MCF 10A (cell line): ENCODE measurements around the gene NRARP. TPM values are rescaled to one million over a fixed set of nuclear protein-coding genes. Genes with fewer than 3 reads are reported as not detected.
A peak's percentile ranks its signal among the peaks of the same experiment; 100 is the strongest.

Experiments
- BruUV-seq: library from RNA; stranded (reverse); fragments of 400-500 nt; replicated peaks from 2 replicates; lab custom pipeline; 2021; lab: Mats Ljungman, UMichigan
- CTCF ChIA-PET: fragments of 300-600 bp; sonication (Branson Sonifier 250); formaldehyde crosslinking; extraction: SDS; loops from one replicate; lab custom pipeline; 2021; ENCODE audit warnings: antibody characterized with exemption, inconsistent platforms; lab: Yijun Ruan, JAX
- POLR2A ChIA-PET: fragments of 300-600, 350-650 bp; sonication (Branson Sonifier 250); formaldehyde crosslinking; extraction: SDS; loops from one replicate; lab custom pipeline; 2020; ENCODE audit warnings: antibody characterized with exemption, inconsistent platforms; lab: Yijun Ruan, JAX
- DNase-seq: peaks from one replicate; pipeline ENCODE4 v3.0.0-alpha.2; 2018; ENCODE audit not compliant: unreplicated experiment
- H3K27ac Mint-ChIP-seq: one replicate; pipeline ENCODE4 v1.8.0; 2022; ENCODE audit warnings: mild to moderate bottlenecking, low read depth, mixed read lengths; ENCODE audit not compliant: unreplicated experiment
- H3K27me3 Mint-ChIP-seq: one replicate; pipeline ENCODE4 v1.8.0; 2022; ENCODE audit warnings: mixed read lengths; ENCODE audit not compliant: insufficient read depth, unreplicated experiment
- H3K36me3 Mint-ChIP-seq: one replicate; pipeline ENCODE4 v1.8.0; 2022; ENCODE audit warnings: mild to moderate bottlenecking, moderate library complexity, mixed read lengths; ENCODE audit not compliant: insufficient read depth, unreplicated experiment
- H3K4me1 Mint-ChIP-seq: one replicate; pipeline ENCODE4 v1.8.0; 2022; ENCODE audit warnings: mixed read lengths; ENCODE audit not compliant: insufficient read depth, unreplicated experiment
- H3K4me3 Mint-ChIP-seq: one replicate; pipeline ENCODE4 v1.8.0; 2022; ENCODE audit warnings: mild to moderate bottlenecking, moderate library complexity, mixed read lengths; ENCODE audit not compliant: unreplicated experiment
- H3K9me3 Mint-ChIP-seq: one replicate; pipeline ENCODE4 v1.8.0; 2022; ENCODE audit warnings: mixed read lengths; ENCODE audit not compliant: unreplicated experiment
- CTCF ChIP-seq: fragments of 200-600 bp; IDR thresholded peaks from one replicate; pipeline ENCODE4 v1.8.0; 2022; ENCODE audit warnings: antibody characterized with exemption, mild to moderate bottlenecking; ENCODE audit not compliant: unreplicated experiment
- intact Hi-C: fragments of 100-400 bp; cut with micrococcal nuclease; formaldehyde crosslinking; loops from 2 replicates; pipeline ENCODE4 v1.14.1; 2022
- total RNA-seq: library from RNA; stranded (reverse); gene quantifications from 2 replicates; pipeline ENCODE4 v1.2.3, GENCODE V29; 2022

NRARP gene
- total RNA-seq, 1 experiment from 2014 or later, result 1.4 TPM

DNA sequence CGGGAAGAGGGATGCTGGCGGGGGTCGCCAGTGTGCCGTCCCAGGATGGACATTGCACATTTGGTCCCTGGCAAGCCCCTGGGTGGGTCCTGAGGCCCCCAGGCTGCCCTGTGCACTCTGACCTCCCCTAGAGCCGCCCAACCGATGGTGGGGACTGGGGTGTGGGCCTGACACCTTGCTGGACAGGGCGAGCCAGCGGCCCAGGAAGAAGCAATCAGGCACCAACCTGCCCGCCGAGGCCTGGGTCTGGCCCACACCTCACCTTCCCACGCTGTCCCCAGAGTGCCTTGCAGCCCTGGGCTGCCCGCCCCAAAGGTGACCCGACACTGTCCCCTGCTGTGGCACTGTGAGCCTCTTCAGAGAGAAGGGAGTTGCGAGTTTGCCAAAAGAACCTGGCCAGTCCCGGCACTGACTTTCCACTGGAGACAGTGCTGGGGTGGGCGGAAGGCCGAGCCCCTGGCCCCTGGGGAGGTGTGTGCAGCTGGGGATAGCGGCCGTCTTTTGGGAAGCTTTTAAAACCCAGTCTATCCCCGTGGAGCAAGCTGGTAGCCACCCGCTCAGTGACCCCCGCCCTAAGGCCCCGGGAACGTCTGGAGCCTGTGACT, 12.0 kb upstream of the NRARP start:
- no peak overlapping the region for H3K4me3 Mint-ChIP-seq
- ChIA-PET POLR2A (no interaction called here), CTCF (no interaction called here)
- DNase-seq, result no peak
- no peaks in the 10 kb centered on the region for H3K36me3 Mint-ChIP-seq
- no peaks in the 10 kb centered on the region for H3K4me1 Mint-ChIP-seq
- H3K27me3 Mint-ChIP-seq, result no peaks in the 10 kb centered on the region
- no TSS peak for BruUV-seq
- intact Hi-C loops, result no loop called here
- TF ChIP-seq CTCF, result no peak
- no peak overlapping the region for H3K27ac Mint-ChIP-seq
- no peaks in the 10 kb centered on the region for H3K9me3 Mint-ChIP-seq

- no TSS peak for BruUV-seq
- no peaks in the 10 kb centered on the region for H3K27me3 Mint-ChIP-seq
- no peak for DNase-seq
- H3K27ac Mint-ChIP-seq, result no peak overlapping the region
- ChIA-PET POLR2A (no interaction called here), CTCF (no interaction called here)
- intact Hi-C loops, result no loop called here
- TF ChIP-seq CTCF, result no peak
- H3K4me1 Mint-ChIP-seq, result no peaks in the 10 kb centered on the region
- no peaks in the 10 kb centered on the region for H3K9me3 Mint-ChIP-seq
- H3K4me3 Mint-ChIP-seq, result no peak overlapping the region
- no peaks in the 10 kb centered on the region for H3K36me3 Mint-ChIP-seq
Observed at GRCh38 chr9:137313326-137313936, 11.4 kb upstream of the NRARP start.

- CTCF ChIA-PET, result interaction anchor here (0.5 kb wide), 1 partner anchor 241 kb away, joined by 3 read pairs; no protein-coding TSS in a partner anchor
- no peak for TF ChIP-seq CTCF
- no peaks in the 10 kb centered on the region for H3K9me3 Mint-ChIP-seq
- H3K27me3 Mint-ChIP-seq, result no peaks in the 10 kb centered on the region
- no TSS peak for BruUV-seq
- DNase-seq, result no peak
- intact Hi-C loops, result no loop called here
- POLR2A ChIA-PET, result no interaction called here
- H3K4me3 Mint-ChIP-seq, result no peak overlapping the region
- no peaks in the 10 kb centered on the region for H3K36me3 Mint-ChIP-seq
- H3K27ac Mint-ChIP-seq, result no peak overlapping the region
- H3K4me1 Mint-ChIP-seq, result no peaks in the 10 kb centered on the region
Observed at GRCh38 chr9:137312852-137313325, 10.8 kb upstream of the NRARP start.

- ChIA-PET POLR2A (interaction anchor here (0.5 to 1.0 kb wide), 2 partner anchors 10 to 112 kb away, joined by 3 to 6 read pairs; partner anchors contain the start of gene NRARP), CTCF (interaction anchor here (0.5 kb wide), 1 partner anchor 242 kb away, joined by 3 read pairs; no protein-coding TSS in a partner anchor)
- no TSS peak for BruUV-seq
- Mint-ChIP-seq H3K4me3 (no peak overlapping the region), H3K27me3 (no peaks in the 10 kb centered on the region), H3K27ac (no peak overlapping the region), H3K4me1 (no peaks in the 10 kb centered on the region), H3K9me3 (no peaks in the 10 kb centered on the region), H3K36me3 (peaks cover 4% of the 10 kb centered on the region)
- TF ChIP-seq CTCF, result no peak
- intact Hi-C loops, result no loop called here
- peak; percentile 69 for DNase-seq
Observed at GRCh38 chr9:137311986-137312851, 10.1 kb upstream of the NRARP start.
